NCI-H345 treated with DMSO at 0.1 percent for 48 hours (cell line): Measurements from ENCODE around the gene IL1R2.

Source experiments
- DNase-seq: peaks from one replicate; lab custom pipeline; 2025; ENCODE audit not compliant: unreplicated experiment; lab: John Stamatoyannopoulos, UW

IL1R2 gene

GRCh38 chr2:101974663-101975062 is 17.1 kb upstream of the IL1R2 start:
- no peak for DNase-seq

GRCh38 chr2:101975171-101975870 is 16.4 kb upstream of the IL1R2 start:
- DNase-seq = no peak

GRCh38 chr2:101976891-101977290 is 14.9 kb upstream of the IL1R2 start:
- DNase-seq = no peak

- no peak for DNase-seq
These were observed 11.4 kb upstream of the IL1R2 start for GRCh38 chr2:101980368-101980767.

- no peak for DNase-seq
These were observed 10.7 kb upstream of the IL1R2 start for GRCh38 chr2:101981066-101981465.

GRCh38 chr2:101981504-101981903 is 10.3 kb upstream of the IL1R2 start:
- DNase-seq = no peak

GRCh38 chr2:101982495-101983029 is 9.2 kb upstream of the IL1R2 start:
- DNase-seq = no peak

GRCh38 chr2:101983486-101983885 is 8.3 kb upstream of the IL1R2 start:
- DNase-seq = peak; percentile 73

GRCh38 chr2:101983928-101984327 is 7.8 kb upstream of the IL1R2 start:
- no peak for DNase-seq

- no peak for DNase-seq
These were observed 7.1 kb upstream of the IL1R2 start for GRCh38 chr2:101984656-101985055.

- no peak for DNase-seq
These were observed 6.5 kb upstream of the IL1R2 start for GRCh38 chr2:101985101-101985792.

- DNase-seq = no peak
These were observed 6.0 kb upstream of the IL1R2 start for GRCh38 chr2:101985793-101986164.

- DNase-seq = no peak
These were observed 5.4 kb upstream of the IL1R2 start for GRCh38 chr2:101986376-101986775.

- DNase-seq = no peak
These were observed 4.7 kb upstream of the IL1R2 start for GRCh38 chr2:101986804-101987740.

- no peak for DNase-seq
These were observed 3.9 kb upstream of the IL1R2 start for GRCh38 chr2:101987832-101988231.

- no peak for DNase-seq
These were observed 3.2 kb upstream of the IL1R2 start for GRCh38 chr2:101988541-101988940.

GRCh38 chr2:101989740-101990460 is 1.9 kb upstream of the IL1R2 start:
- DNase-seq = no peak

GRCh38 chr2:101993772-101994171 is 2.0 kb downstream of the IL1R2 start:
- DNase-seq = no peak

- DNase-seq = no peak
These were observed 3.3 kb downstream of the IL1R2 start for GRCh38 chr2:101995019-101995418.

- DNase-seq = no peak
These were observed 4.0 kb downstream of the IL1R2 start for GRCh38 chr2:101995804-101996203.

- no peak for DNase-seq
These were observed 6.8 kb downstream of the IL1R2 start for GRCh38 chr2:101998556-101998895.
